VCaP (cell line): Measurements from ENCODE around the gene OR2A2.
A peak's percentile ranks its signal among the peaks of the same experiment; 100 is the strongest.
"Not testable (repeated sequence)": the region's sequence is repeated elsewhere in the genome, so short reads cannot be mapped to it uniquely, and the experiment has no call there.

ENCODE experiments used
- H3K27ac ChIP-seq: fragments of 450-650 bp; 2 replicates; pipeline ENCODE4 v1.5.1; 2017
- TF ChIP-seq, protein P1 (sequence below): fragments of 450-650 bp; conservative IDR thresholded peaks from 2 replicates; pipeline ENCODE4 v1.5.1; 2017; ENCODE audit warnings: mild to moderate bottlenecking, moderate library complexity

The OR2A2 gene

DNA sequence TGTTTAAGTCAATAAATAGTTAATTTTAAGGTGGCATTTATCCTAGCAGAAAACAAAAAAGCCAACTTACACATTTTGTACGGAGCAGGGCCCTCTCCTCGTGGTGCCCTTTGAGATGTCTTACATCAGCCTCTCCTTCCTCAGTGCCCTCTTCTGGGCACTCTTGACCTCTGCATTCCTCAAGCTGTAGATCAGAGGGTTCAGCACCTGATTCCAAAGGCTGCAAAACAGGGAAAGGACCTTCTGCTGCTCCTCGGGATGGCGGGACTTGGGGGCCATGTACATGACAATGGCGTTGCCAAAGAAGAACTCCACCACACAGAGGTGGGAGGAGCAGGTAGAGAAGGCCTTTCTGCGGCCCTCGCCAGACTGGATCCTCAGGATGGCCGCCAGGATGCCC lies 9.0 kb downstream of the OR2A2 start:
- no peak overlapping the region for H3K27ac ChIP-seq
- TF ChIP-seq, protein P1, sequence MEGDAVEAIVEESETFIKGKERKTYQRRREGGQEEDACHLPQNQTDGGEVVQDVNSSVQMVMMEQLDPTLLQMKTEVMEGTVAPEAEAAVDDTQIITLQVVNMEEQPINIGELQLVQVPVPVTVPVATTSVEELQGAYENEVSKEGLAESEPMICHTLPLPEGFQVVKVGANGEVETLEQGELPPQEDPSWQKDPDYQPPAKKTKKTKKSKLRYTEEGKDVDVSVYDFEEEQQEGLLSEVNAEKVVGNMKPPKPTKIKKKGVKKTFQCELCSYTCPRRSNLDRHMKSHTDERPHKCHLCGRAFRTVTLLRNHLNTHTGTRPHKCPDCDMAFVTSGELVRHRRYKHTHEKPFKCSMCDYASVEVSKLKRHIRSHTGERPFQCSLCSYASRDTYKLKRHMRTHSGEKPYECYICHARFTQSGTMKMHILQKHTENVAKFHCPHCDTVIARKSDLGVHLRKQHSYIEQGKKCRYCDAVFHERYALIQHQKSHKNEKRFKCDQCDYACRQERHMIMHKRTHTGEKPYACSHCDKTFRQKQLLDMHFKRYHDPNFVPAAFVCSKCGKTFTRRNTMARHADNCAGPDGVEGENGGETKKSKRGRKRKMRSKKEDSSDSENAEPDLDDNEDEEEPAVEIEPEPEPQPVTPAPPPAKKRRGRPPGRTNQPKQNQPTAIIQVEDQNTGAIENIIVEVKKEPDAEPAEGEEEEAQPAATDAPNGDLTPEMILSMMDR, result no peak

DNA sequence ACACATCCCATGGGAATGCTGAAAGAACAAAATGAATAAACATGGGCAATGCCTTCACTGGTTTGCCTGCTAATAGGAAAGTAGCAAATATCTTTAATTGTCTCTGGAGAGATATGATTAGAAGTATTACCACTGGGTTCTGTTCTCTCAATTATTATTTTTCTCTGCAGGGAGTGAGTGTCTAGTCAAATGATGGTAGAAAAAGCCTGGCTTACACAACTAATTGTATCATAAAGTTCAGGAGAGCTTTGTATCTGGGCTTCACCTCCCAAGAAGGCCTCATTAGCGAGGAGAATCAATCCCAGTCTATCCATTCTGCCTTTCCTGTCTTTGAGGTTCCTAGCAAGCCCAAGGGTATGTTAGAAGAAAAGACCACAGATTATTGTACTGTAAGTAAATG lies 13.5 kb downstream of the OR2A2 start, which contains the start of gene OR2A14:
TSS of gene OR2A14 (plus strand) at position 301 of the 400 bp plus-strand sequence. CDS start 5,937 bp downstream, outside the sequence.
- no peak within 1 kb of the TSS for H3K27ac ChIP-seq
- TF ChIP-seq, protein P1, result no peak

DNA sequence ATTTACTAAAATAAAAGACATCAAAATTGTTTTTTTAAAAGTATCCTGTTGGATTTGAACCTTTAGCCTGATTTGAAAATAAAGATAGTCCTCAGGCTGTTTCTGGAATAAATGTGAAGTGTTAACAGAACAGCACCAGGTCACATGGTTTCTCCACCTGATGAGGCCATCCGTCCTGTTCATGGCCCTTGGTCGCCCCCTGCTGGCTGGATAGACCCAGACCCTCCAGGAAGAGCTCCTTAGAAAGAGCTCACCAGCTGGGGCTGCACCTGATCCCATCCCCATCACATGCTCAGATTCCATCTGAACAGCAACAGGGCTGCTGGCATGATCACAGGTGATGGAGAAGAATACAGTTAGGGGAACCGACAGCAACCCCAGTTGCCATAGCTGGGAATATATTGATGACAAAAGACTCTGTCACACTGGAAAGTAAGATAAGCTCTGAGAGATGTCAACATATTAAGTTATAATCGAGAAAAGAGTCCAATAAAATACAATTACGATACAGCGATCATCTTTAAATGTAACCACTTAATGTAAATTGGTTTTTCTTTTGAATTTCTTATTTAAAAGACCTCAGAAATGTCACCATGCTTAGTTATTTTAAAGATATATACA lies 18.4 kb downstream of the OR2A2 start:
- TF ChIP-seq, protein P1, result peak; percentile 91
- no peak overlapping the region for H3K27ac ChIP-seq

DNA sequence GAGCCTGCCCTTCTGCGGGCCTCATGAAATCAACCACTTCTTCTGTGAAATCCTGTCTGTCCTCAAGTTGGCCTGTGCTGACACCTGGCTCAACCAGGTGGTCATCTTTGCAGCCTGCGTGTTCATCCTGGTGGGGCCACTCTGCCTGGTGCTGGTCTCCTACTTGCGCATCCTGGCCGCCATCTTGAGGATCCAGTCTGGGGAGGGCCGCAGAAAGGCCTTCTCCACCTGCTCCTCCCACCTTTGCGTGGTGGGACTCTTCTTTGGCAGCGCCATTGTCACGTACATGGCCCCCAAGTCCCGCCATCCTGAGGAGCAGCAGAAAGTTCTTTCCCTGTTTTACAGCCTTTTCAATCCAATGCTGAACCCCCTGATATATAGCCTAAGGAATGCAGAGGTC lies 20.2 kb downstream of the OR2A2 start:
- not testable (repeated sequence) for H3K27ac ChIP-seq

DNA sequence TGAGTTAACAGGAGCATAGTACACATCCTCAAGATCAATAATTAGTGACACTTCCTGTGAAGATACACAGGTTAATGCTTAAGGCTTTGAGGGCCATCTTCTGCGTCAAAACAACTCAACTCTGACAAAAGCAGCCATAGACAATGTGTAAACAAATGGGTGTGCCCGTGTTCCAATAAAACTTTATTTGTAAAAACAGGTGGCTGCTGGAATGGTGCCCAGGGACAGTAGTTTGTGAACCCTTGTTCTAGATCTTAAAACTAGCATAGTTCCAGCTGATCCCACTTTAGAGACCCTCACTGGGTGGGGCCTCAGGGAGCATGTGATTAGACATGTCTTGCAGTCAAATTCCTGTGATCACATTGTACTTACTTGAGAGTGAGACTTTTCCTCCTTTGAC lies 21.3 kb downstream of the OR2A2 start:
- TF ChIP-seq, protein P1, result no peak
- H3K27ac ChIP-seq, result no peak overlapping the region; the same call in 1 of the 2 replicates

DNA sequence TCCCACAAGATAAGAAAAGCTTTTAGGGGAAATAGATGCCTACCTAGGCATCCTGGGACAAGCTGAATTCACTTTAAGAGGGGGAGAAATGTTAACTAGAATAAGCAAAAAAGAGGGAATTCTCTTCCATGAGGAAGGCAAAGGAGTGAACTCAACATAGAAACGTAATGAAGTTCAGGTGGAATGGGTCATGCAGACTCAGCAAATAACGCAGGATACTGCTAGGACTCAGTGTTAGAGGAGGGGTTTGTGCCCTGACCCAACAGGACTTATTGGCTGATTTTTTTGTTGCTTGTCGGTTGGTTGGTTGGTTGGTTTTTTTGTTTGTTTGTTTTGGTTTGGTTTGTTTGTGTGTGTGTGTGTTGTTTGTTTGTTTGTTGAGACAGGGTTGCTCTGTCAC lies 22.9 kb downstream of the OR2A2 start:
- H3K27ac ChIP-seq, result no peak overlapping the region
- TF ChIP-seq, protein P1, result no peak

DNA sequence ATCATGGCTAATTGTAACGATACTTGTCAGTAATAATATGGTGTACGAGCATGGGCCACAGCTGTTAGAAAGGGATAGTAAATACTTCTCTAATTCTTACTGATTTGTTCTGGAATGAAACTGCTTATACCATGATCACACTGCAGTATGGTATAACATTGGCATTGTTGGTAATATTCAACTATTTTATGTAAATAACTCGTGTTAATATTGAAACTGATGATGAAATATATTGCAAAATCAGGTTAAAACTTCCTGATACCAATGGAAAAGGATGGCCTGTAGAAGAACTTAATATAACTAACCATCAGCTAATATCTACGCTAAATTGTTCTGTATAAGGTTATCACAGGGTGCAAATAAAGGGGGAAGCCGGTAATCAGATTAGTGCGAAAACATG lies 23.9 kb downstream of the OR2A2 start:
- TF ChIP-seq, protein P1, result no peak
- no peak overlapping the region for H3K27ac ChIP-seq

DNA sequence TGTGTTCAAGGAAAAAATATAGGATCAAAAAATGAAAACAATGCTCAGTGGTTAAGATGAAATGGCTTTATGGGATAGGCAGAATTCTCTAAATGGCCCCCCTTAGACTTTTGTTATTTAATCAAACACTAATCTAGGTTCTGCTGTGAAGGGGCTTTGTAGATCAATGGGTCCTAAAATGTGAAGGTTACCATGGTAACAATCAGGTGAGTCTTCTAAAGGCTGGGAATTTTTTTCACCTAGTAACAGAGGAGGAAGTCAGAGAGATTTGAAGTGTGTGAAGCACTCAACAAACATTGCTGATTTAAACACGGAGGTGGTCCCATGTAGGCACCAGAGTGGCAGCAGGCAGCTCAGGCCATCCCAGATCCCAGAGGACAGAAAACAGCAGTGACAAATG lies 24.7 kb downstream of the OR2A2 start:
- TF ChIP-seq, protein P1, result no peak
- H3K27ac ChIP-seq, result no peak overlapping the region
